Measurements from ENCODE around the gene NOTCH1. TPM values are rescaled to one million over a fixed set of nuclear protein-coding genes. Genes with fewer than 3 reads are reported as not detected.

The NOTCH1 gene
- total and polyA plus RNA-seq, 2 of the 8 experiments (the other 6 are each of a cell fraction or from before 2014, with no cell fraction given): 6.9 to 55.6 TPM

DNA sequence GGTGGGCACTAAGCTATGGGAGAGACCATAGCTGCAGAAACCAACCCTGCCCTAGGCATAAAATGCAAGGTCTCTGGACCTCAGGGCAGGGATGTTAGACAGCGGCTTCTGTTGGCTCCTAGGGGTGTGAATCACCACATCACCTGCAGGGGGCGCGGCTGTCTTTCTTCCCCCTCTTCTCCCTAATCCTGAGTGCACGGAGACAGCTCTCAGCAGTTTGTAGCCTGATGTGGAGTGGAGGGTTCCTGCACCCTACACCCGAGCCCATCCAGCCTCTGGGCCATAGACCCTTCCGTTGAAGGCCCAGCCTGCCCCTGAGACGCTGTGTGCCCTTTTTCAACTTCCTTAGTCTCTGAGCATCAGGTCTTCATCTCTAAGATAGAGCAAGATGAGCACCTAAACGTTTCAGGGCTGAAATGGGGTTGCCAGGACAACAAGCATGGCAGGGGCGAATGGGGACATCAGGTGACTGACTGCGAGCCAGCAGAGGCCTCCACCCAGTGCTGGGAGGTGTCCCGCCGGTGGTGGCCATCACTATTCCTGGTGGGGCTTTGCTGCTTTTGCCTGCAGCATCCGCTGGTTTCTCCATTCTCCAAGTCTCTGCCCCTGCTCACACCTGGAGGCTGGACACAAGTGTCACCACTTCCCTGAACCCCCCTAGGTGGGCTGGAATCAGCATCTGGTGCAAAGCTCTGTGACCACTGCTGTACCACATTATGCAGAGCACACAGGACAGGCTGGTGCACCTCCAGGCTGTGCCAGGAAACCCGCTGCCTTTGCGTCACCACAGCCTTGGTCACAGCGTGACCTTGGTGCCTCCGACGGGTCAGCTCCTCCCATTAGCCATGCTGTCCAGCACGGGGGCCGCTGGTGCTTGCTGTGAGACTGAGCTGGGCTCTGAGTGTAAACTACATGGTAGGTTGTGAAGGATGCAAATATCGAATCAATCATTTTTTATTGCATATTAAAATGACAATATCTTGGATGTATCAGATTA, 60.5 kb downstream of the NOTCH1 start:
- no peak overlapping the region for H4K91ac ChIP-seq (replicated peaks; ENCODE audit: insufficient read length, low read length)
- H2BK15ac ChIP-seq (ENCODE audit: low read length): 0 out of 2 replicates have a peak overlapping the region, but pooled peaks have one; percentile 72
- 56% methylated on average over 18 of the region's 21 CpGs; no CpG with 5 or more reads in 1 of the 2 experiments for WGBS, 2 experiments (ENCODE audit: extremely low coverage in 1 of 2, insufficient coverage in 1 of 2, insufficient read length in 1 of 2, insufficient replicate concordance in 2 of 2, low coverage in 1 of 2, low lambda C conversion rate in 2 of 2, missing lambda C conversion rate in 1 of 2)
- H3K9me3 ChIP-seq (ENCODE audit: insufficient read depth in 2 of 2, low read depth in 1 of 2, low read length in 1 of 2): no peaks in the 10 kb centered on the region
- H3K9ac ChIP-seq (replicated peaks in 1 of 4; ENCODE audit: extremely low read depth in 1 of 4, low read depth in 3 of 4, low read length in 3 of 4): no peak overlapping the region
- peaks cover 9% of the 10 kb centered on the region; the same call in 1 of the 2 replicates for H3K23me2 ChIP-seq (ENCODE audit: low read depth, low read length)
- H2AK5ac ChIP-seq (ENCODE audit: low read depth, low read length): no peak overlapping the region
- no peak overlapping the region for H3K18ac ChIP-seq (ENCODE audit: extremely low read depth, low read length)
- no peak overlapping the region for H2BK12ac ChIP-seq (ENCODE audit: low read depth, low read length)
- peaks cover 2 to 13% (median 3%) of the 10 kb centered on the region in 4 experiments for H3K4me1 ChIP-seq (replicated peaks in 1 of 4; ENCODE audit: control insufficient read depth in 3 of 4, insufficient read depth in 4 of 4, low read length in 3 of 4)
- FAIRE-seq (no peak), DNase-seq (ENCODE audit: low read depth in 1 of 2, low spot score in 2 of 2) (peak; percentile 49 to 93)
- no peak overlapping the region for H3K27ac ChIP-seq (ENCODE audit: low read depth, low read length)
- H2AFZ ChIP-seq (ENCODE audit: low read length): no peak overlapping the region
- H3K4me3 ChIP-seq (ENCODE audit: extremely low read depth in 1 of 4, insufficient read depth in 2 of 4, low read depth in 3 of 4, low read length in 4 of 4): no peak overlapping the region
- ChIA-PET CTCF (ENCODE audit: partially characterized antibody) (interaction anchor here (0.6 to 8.9 kb wide), 57 partner anchors 10 to 241 kb away, joined by 3 to 253 read pairs (median 4); partner anchors contain the start of genes ENTR1 and PMPCA), POLR2A (ENCODE audit: partially characterized antibody) (interaction anchor here (0.6 to 1.7 kb wide), 7 partner anchors 8 to 243 kb away, joined by 3 to 4 read pairs (median 3); no protein-coding TSS in a partner anchor)
- H4K8ac ChIP-seq (ENCODE audit: extremely low read depth, insufficient read depth, low read length): no peak overlapping the region
- H3K14ac ChIP-seq (ENCODE audit: insufficient read length): no peak overlapping the region
- H4K5ac ChIP-seq (ENCODE audit: insufficient read length, low read depth, low read length): no peak overlapping the region
- H2BK20ac ChIP-seq (ENCODE audit: low read length): 0 out of 2 replicates have a peak overlapping the region, but pooled peaks have one; percentile 21
- peaks cover 4 to 10% of the 10 kb centered on the region in 2 experiments for H4K20me1 ChIP-seq (replicated peaks in 1 of 2; ENCODE audit: control insufficient read depth in 1 of 2, insufficient read depth in 2 of 2, low read length in 2 of 2)
- no peak overlapping the region for H3K4ac ChIP-seq (replicated peaks; ENCODE audit: insufficient read length, low read depth, low read length)
- no peak overlapping the region for H3K23ac ChIP-seq (ENCODE audit: insufficient read length)
- H3K79me1 ChIP-seq (ENCODE audit: low read depth, low read length): no peaks in the 10 kb centered on the region; the same call in none of the 2 replicates
- H3K27me3 ChIP-seq (replicated peaks in 1 of 4; ENCODE audit: control insufficient read depth in 3 of 4, extremely low read depth in 1 of 4, insufficient read depth in 3 of 4, low read length in 3 of 4): no peaks in the 10 kb centered on the region
- H3K79me2 ChIP-seq (ENCODE audit: control insufficient read depth in 1 of 2, insufficient read depth in 2 of 2, low read length in 2 of 2): peaks cover 11 to 19% of the 10 kb centered on the region in 2 experiments
- H2BK5ac ChIP-seq (ENCODE audit: low read depth, low read length): no peak overlapping the region
- no peaks in the 10 kb centered on the region for H3K36me3 ChIP-seq (ENCODE audit: control insufficient read depth in 2 of 4, insufficient read depth in 4 of 4, low read length in 3 of 4)
- no peak overlapping the region for H2BK120ac ChIP-seq (replicated peaks; ENCODE audit: low read depth, low read length)
- H3K56ac ChIP-seq (replicated peaks; ENCODE audit: insufficient read length, low read depth, low read length): no peak overlapping the region
- no peak overlapping the region for H3K4me2 ChIP-seq (ENCODE audit: insufficient read depth in 1 of 2, low read depth in 2 of 2, low read length in 2 of 2)
- TF ChIP-seq CHD2 (IDR thresholded peaks at IDR 0.05; ENCODE audit: low read length): no peak
- TF ChIP-seq SUZ12 (IDR thresholded peaks at IDR 0.05; ENCODE audit: low read length): no peak
- TF ChIP-seq RXRA (IDR thresholded peaks at IDR 0.05; ENCODE audit: insufficient read depth, low read depth, low read length): no peak
- TF ChIP-seq, protein P1, sequence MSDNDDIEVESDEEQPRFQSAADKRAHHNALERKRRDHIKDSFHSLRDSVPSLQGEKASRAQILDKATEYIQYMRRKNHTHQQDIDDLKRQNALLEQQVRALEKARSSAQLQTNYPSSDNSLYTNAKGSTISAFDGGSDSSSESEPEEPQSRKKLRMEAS (IDR thresholded peaks at IDR 0.05): no peak
- TF ChIP-seq NRF1 (IDR thresholded peaks at IDR 0.05; ENCODE audit: low read depth, low read length): no peak
- TF ChIP-seq, protein P2, sequence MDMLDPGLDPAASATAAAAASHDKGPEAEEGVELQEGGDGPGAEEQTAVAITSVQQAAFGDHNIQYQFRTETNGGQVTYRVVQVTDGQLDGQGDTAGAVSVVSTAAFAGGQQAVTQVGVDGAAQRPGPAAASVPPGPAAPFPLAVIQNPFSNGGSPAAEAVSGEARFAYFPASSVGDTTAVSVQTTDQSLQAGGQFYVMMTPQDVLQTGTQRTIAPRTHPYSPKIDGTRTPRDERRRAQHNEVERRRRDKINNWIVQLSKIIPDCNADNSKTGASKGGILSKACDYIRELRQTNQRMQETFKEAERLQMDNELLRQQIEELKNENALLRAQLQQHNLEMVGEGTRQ (IDR thresholded peaks at IDR 0.05; ENCODE audit: low read length): no peak
- TF ChIP-seq, protein P3, sequence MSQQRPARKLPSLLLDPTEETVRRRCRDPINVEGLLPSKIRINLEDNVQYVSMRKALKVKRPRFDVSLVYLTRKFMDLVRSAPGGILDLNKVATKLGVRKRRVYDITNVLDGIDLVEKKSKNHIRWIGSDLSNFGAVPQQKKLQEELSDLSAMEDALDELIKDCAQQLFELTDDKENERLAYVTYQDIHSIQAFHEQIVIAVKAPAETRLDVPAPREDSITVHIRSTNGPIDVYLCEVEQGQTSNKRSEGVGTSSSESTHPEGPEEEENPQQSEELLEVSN (IDR thresholded peaks at IDR 0.05): no peak
- TF ChIP-seq EP300 (IDR thresholded peaks at IDR 0.05; ENCODE audit: borderline replicate concordance in 1 of 2, low read depth in 2 of 2, low read length in 2 of 2): no peak
